Ammon's horn (tissue), 1 donor: ENCODE data around the gene HSPA1B.
"Not testable (repeated sequence)": the region's sequence is repeated elsewhere in the genome, so short reads cannot be mapped to it uniquely, and the experiment has no call there.

Experiments
- DNase-seq: peaks from one replicate; pipeline ENCODE4 v3.0.0-alpha.2; 2016; ENCODE audit warnings: low spot score

The HSPA1B gene

DNA sequence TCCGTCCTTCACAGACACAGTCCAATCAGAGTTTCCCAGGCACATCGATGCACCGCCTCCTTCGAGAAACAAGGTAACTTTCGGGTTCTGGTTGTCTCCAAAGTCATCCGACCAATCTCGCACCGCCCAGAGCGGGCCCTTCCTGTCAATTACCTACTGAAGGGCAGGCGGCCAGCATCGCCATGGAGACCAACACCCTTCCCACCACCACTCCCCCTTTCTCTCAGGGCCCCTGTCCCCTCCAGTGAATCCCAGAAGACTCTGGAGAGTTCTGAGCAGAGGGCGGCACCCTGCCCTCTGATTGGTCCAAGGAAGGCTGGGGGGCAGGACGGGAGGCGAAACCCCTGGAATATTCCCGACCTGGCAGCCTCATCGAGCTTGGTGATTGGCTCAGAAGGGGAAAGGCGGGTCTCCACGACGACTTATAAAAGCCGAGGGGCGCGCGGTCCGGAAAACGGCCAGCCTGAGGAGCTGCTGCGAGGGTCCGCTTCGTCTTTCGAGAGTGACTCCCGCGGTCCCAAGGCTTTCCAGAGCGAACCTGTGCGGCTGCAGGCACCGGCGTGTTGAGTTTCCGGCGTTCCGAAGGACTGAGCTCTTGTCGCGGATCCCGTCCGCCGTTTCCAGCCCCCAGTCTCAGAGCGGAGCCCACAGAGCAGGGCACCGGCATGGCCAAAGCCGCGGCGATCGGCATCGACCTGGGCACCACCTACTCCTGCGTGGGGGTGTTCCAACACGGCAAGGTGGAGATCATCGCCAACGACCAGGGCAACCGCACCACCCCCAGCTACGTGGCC lies at the start of gene HSPA1B:
TSS of gene HSPA1B (plus strand) at position 453 of the 794 bp plus-strand sequence. CDS start at position 666, 213 bp downstream.
- peak; percentile 99 for DNase-seq

DNA sequence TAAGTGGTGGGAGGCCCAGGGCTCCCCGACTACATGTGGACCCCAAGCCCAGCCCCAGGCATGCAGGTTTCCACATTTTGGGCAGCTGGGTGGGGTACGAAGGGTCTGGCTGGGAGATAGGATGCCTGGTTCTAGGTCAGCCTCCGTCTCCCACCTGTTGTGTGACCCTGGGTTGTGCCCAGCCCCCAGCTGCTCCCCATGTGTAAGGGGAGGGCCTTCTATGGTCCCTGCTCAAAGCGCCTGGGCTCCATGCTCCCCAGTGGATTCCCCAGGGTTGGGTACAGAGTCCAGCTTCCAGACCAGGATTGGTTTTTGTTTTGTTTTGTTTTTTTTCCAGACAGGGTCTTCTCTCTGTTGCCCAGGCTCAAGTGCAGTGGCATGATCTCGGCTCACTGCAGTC lies 49.3 kb upstream of the HSPA1B start:
- DNase-seq: no peak

DNA sequence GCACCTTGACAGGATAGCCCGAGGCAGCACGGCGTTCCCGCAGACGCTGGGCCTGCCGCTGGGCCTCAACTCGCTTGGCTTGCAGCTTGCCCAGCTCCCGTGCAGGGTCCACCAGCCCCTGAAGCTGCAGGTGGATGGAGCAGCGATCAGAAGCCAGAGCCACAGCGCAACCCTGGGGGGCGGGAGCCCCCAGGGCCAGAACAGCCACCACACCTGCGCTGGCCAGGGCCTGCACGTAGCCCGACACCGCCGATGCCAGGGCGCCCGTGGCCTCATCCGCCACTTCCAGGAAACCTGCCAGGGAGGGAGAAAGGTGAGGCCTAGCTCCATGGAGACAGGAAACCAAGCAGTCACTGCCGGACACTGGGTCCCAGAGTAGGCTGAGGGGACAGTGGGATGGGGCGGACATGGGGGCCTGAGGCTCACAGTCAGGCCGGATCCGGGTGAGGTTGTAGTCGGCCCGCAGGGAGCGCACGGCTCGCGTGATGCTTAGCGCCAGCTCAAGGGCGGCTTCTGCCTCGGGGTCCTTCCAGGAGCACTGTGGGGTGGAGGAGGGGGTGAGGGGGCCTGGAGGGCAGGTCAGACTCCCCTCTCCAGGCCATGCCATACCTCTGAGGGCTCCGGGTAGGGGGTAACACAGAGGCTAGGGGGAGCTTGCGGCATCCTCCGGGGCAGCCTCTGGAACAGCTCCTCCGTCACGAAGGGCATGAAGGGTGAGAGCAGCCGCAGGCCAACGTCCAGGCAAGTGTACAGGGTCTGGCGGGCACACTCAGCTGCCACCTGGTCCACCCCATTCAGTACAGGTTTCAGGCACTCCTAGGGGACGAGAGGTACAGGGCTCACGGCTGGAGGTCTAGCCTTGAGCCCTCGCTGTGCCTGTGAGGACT lies 48.3 kb upstream of the HSPA1B start:
- no peak for DNase-seq

DNA sequence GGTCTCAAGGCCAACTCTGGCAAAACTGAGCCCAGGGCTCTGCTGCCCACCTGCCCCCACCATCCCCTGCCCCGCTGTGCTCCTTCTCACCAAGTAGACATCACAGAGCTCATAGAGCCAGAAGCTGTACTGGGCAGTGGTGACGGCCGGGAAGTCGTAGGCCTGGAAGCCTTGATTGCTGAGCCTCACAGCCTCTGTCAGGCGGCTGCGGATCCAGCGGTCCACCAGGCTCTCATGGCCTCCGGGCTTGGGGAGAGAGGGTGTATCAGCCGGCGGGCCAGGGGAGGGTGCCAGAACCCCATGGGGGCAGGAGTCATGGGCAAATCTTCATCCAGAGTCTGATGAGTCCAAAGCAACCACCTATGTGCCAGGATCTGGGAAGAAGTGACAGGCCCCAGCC lies 47.6 kb upstream of the HSPA1B start:
- no peak for DNase-seq

DNA sequence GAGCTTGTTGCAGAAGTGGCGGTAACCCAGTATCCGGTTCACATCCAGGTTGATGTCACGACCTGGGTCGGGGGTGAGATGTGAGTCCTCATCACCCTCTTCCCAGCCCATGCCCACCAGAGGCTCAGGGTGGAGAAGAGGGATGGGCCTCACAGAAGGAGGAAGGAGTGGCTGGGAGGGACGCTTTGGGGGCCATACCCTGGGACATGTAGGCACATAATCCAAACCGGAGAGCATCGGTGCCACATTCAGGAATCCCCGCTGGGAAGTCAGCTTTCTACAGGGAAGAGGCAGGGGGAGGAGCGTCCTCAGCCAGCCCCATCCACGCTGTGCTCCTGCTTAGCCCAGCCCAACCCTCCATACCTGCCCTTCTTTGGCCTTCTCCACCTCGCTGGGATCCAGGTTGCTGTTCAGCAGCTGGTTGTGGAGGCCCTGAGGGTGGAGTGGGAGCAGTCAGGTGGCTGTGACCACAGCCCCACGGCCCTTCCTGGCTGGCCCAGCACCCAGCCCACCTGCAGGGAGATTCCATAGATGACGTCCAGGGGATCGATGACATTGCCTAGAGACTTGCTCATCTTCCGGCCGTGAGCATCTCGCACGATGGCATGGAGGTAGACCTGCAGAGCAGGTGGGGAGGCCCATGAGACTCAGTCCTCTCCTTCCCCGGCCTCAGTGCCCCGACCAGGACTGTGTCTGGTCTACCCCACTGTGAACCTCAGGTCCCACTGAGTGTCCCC lies 46.9 kb upstream of the HSPA1B start:
- no peak for DNase-seq

DNA sequence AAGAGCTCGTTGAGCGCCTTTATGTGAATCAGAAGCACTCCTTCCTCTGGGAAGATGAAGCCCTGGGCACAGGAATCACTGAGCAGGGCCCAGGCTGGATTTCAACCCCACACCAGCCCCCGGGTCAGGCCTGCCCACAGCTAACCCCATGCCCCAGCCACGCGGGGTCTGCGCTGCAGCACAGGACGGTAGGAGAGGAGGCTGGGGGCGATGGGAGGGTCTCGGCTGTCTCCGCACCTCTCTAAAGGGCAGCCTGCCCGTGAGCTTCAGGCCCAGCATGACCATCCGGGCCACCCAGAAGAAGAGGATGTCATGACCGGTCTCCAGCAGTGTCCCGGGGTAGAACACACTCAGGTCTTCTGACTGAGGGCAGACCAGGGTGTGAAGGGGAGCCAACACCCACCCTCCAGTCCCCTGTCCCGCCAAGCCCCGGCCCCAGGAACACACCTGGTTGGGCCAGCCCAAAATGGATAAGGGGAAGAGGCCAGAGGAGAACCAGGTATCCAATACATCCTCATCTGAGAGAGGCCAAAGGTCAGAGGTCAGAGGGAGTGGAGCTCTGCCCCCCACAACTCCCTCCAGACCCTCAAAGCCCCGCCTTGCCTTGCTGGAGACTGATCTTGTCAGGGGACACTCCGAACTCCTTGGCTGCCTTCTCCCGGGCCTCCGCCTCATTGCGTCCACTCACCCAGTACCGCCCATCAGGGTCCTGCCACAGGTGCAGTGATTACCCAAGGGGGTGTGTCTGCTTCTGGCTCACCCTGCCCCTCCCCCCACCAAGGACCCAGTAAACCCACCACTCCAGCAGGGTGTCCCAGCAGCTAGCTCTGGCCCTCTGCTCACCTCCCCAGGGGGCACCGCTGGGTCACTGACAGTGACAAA lies 46.1 kb upstream of the HSPA1B start:
- DNase-seq: no peak

DNA sequence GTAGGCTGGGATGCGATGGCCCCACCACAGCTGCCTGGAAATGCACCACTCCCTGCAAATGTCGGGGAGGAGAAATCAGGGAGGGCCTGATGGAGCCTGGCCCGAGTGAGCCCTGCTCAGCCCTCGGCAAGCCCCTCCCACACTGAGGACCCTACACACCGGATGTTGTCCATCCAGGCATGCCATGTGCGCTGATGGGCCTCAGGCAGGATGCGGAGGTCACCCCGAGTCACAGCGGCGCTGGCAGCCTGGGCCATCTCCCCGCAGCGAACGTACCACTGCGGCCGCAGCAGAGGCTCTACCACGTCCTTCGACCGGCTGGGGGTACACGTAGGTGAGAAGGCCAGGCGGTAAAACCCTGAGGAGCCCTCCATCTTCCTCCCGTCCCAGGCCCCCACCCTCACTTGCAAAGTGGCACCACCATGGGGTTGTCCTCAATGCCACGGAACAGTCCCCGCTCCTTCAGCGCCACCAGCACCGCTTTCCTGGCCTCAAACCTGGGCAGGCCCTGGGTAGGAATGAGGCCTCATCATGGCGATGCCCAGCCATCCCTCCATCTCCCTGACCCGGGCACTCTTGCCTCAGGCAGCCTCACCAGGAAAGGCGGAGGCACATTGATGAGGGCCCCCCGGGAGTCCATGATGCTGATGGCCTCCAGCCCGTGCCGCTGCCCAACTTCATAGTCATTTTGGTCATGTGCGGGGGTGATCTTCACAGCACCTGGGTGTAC lies 45.2 kb upstream of the HSPA1B start:
- no peak for DNase-seq

DNA sequence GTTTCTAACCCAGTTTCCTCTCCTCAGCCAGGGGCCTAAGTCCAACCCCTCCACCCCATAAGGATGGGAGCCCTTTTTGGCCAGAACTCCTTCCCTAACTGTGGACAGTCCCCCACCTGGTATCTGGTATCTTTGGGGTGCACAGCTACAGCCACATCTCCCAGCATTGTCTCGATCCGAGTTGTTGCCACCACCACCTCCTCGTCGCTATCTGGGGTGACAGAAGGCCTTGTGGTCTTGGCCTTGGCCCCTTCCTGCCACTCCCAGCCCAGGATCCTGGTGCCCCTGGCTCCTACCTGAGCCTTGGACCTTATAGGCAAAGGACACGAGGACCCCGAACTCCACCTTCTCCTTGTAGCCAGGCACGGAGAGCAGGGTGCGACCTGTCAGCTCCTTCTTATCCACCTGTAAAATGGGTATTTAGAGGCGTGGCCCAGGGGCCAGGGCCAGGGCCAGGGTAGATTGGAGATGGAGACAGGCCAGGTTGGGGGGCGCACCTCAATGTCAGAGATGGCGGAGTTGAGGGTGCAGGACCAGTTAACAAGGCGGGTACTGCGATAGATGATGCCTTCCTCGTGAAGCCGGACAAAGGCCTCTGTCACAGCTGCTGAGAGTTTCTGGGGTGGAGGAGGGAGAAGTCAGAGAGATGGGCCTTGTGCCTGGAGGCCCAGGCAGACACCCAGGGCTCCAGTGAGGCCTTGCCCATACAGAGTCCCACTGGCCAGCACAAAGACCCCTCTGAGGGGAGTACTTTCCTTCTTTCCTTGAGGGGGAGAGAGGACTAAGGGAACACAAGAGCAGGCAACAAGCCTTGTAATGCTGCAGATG lies 43.2 kb upstream of the HSPA1B start:
- no peak for DNase-seq

DNA sequence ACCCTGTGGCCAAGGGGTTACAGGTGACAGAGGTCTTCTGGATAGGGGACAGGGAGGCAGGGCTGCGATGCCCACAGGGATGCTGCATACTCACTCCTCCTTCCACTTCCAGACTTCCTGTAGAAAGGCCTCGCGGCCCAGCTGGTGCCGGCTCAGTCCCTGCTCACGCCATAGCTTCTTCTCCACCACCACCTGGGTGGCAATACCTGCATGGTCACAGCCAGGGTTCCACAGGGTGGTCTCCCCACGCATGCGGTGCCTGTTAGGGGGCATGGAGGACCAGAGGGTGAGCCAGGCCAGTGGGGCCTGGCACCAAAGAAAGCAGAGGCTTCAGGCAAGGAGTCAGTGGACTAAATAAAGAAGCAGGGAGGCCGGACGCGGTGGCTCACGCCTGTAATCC lies 42.1 kb upstream of the HSPA1B start:
- DNase-seq: no peak

DNA sequence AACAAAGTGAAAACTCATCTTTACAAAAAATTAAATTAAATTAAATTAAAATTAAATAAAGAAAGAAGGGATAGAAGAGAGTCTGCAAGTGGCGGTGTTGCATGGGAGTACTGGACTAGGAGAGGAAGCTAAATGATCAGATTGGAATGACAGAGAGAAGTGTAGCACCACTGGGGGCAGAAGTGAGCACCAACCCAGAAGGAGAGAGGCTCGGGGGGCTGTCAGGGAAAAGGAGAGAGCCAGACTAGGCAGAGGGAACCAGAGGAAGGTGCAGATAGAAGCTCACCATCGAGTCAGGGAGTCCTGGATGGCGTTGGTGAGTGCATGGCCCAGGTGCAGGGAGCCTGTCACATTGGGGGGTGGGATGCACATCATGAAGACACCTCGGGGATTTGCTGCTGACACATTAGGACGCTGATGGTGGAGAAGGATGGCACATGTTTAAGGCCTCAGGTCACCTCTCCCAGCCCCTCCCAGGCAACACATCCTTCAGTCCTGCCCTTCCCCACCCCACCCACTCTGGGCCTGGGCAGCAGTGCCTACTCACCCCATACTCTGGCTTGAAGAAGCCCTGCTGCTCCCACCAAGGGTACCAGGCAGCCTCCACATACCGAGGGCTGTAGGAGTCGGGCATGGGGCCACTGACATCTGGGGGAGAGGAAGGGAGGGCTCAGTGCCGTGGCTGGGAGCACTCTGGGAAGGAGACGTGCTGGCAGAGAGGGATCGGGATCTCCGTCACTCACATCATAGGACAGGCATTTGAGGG lies 36.0 kb upstream of the HSPA1B start:
- DNase-seq: peak; percentile 72

DNA sequence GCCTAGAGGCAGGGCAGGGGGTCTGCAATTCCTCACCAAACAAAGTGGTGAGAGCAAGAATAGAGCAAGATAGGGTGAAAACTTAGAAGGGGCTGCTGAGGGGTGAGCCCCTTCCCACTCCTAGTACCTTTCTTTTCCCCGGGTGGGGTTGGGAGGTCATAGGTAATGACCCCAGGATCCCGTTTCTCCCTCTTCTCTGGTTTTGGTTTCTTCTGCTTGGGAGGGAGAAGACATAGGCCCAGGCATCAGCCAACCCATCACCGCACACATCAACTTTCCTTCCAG lies 35.5 kb upstream of the HSPA1B start:
- no peak for DNase-seq

DNA sequence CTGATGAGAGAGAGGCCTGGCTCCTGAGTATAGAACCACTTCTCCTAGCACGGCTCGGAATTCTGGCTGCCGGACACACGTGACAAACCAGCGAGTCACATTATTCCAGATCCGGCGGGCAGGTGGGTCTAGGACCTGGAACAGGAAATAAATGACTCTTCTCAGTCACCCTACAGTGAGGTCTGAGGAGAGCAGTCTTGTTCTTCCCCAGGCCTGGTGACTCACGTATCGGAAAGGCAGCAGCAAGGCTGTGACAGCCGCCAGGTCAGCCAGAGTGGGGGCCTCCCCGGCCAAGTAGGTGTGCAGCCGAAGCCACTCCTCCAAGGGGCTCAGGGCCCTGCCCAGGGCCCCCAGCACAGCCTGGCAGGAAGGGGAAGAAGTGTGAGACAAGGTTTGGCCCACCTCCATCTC lies 34.8 kb upstream of the HSPA1B start:
- no peak for DNase-seq

DNA sequence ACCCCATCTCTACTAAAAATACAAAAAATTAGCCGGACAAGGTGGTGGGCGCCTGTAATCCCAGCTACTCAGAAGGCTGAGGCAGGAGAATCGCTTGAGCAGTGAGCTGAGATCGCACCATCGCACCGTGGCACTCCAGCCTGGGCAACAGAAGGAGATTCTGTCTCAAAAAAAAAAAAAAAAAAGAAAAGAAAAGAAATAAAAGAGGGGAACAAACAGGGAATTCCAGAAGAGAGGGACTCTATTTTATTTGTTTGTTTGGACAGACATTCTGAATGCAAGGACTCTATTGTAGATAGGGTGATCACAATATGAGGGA lies 33.7 kb upstream of the HSPA1B start:
- DNase-seq: not testable (repeated sequence)

DNA sequence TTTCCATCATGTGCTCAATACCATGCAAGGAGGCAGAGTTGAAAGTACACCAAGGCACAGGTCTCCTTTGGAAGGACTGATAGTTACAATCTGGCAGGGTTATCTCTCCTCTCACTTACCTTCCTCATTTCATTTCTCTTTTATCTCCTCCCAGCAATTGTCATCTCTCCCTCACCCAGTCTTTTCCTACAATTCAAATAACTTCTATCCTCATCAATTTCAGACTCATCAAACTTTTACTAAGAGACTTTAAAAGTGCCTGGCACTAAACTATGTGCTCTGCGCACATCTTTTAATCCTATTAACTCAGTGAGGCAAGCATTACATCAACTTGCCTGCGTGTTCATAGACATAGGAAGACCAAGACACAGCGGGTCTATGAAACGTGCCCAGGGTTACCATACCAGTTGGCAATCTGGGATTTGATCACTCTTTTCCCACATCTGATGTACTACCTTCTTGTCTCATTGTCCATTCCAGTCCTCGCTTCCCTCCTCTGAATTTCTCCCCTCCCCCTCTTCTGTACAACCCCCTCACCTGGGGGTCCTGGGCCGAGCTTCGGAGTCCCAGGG lies 33.2 kb upstream of the HSPA1B start:
- no peak for DNase-seq

DNA sequence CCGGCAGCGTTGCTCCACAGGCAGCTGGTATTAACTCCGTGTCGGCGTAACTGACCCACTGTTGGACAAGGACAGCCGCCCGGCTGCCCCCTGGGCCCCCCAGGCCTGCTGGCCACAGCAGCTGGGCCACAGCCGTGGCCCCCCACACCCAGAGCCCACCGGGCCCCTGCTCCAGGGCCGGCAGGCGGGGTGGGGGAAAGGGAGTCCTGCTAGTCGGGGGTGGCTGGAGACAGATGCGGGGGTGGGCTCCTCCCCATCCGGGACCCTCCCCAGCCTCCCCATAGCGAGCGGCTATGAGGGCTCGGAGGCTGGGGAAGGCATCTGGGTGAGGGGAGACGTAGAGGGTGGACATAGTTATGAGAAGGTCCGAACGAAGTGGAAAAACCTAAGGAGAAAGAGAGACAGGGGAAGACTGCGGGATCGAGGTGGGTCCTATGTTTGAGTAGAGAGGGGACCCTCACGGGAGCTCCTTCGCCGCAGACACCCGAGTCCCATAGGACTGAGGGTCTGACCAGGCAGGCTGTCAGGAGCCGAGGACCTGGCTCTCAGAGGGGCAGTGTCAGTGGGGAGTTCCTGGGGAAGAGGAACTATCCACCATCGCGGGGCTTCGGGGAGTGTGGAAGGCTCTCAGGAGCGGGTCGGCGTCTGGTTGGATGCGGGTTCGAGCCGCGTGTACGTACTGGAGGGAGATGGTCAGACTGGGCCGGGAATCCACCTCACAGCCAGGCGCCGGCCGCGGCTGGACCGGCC lies 32.5 kb upstream of the HSPA1B start:
- no peak for DNase-seq

DNA sequence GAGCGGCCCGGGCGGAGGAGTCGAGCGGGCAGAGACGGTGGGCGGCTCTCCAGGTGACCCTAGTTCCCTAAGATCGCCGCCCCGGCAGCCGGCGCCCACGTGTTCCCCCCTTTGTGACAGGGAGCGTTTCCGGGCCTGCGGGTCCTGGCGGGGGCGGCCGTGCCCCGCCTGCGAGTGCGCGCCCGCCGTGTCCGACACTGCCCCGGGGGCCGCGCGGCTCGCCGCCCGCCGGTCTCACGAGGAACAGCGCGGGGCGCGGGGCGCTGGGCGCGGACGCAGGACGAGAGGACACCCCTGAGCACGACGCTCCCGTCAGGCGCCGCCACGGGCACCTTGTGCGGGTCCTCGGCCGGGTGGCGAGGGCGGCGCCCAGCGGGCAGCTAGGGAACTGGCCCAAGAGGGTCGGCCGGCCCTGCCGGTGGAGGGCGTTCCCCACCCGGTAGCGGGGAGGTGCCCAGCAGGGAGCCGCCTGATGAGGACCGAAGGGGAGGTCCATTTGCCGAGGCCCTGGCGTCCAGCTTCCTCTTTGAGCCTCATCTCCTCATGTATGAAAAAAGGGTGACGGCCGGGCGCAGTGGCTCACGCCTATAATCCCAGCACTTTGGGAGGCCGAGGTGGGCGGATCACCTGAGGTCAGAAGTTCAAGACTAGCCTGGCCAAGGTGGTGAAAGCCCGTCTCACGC lies 31.8 kb upstream of the HSPA1B start, which contains the start of gene VARS1:
TSS of gene VARS1 (minus strand) at position 137 of the 683 bp plus-strand sequence. CDS start 535 bp downstream, outside the sequence.
- peak; percentile 92 for DNase-seq

DNA sequence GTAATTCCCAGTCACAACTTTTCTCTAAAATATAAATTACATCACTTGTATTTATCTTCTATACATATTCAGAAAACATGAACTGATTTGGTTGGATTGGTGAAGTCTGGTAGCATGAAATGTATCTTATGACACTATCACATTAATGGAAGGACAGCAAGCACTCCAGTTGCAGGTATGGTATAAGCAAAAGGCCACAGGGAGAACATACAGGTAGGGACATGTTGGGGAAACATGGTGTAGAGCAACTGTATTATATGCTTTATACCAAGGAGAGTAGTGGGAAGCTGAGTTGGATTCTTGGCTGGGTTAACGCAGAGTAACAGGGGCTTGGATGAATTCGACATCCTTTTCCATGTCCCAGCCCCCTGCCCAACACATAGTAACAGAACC lies 30.5 kb upstream of the HSPA1B start:
- DNase-seq: no peak

DNA sequence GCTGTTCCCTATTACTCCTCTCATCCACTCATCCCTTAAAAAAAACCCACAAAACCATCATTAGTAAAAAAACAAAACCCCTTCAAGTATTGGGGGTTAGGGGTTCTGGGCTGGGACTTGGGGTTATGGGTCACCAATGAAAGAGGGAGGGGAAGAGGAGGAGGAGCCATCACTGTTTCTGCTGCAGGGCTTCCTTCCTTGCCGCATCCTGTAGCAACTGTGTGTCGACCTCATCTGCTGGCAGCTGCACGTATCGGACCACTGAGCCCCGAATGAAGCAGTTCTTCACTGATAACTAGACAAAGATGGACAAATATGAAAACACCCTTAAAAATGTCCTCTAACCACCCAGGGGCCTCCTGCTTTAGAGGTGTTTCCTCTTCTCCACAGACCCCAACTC lies 29.9 kb upstream of the HSPA1B start:
- no peak for DNase-seq
